ENCODE results near the gene OR2J1. TPM values are rescaled to one million over a fixed set of nuclear protein-coding genes. Genes with fewer than 3 reads are reported as not detected.
"Not testable (repeated sequence)": the region's sequence is repeated elsewhere in the genome, so short reads cannot be mapped to it uniquely, and the experiment has no call there.

The OR2J1 gene
- total RNA-seq, 1 donor from 2014 or later = not detected

DNA sequence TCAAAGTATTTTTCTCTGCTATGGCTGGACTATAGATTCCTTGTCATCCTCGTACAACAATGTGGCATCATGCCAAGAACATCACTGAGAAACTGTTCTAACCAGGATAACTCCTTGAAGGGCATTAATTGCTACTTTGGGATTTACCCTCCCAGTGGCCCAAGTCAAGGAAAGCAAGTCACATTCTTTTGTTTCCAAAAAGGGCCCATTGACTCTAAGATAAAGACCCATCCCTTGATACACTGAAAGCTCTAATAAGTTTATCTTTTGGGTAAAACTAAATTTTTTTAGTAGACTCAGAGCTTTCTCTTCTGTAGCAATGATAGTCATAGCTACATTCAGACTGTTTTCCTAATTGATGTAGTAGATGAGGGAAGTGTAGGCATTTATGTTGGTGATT is 8.5 kb downstream of the OR2J1 start, which contains the start of gene OR2J3:
Gene OR2J3, plus strand, starts transcription at position 301 of the 400 bp plus-strand sequence. CDS start 3,833 bp downstream, outside the sequence.
- TF ChIP-seq EZH2 (IDR thresholded peaks at IDR 0.05; ENCODE audit: insufficient read depth, low read length) = no peak
- TF ChIP-seq, protein P1, sequence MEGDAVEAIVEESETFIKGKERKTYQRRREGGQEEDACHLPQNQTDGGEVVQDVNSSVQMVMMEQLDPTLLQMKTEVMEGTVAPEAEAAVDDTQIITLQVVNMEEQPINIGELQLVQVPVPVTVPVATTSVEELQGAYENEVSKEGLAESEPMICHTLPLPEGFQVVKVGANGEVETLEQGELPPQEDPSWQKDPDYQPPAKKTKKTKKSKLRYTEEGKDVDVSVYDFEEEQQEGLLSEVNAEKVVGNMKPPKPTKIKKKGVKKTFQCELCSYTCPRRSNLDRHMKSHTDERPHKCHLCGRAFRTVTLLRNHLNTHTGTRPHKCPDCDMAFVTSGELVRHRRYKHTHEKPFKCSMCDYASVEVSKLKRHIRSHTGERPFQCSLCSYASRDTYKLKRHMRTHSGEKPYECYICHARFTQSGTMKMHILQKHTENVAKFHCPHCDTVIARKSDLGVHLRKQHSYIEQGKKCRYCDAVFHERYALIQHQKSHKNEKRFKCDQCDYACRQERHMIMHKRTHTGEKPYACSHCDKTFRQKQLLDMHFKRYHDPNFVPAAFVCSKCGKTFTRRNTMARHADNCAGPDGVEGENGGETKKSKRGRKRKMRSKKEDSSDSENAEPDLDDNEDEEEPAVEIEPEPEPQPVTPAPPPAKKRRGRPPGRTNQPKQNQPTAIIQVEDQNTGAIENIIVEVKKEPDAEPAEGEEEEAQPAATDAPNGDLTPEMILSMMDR (IDR thresholded peaks at IDR 0.05; ENCODE audit: insufficient read depth, low read depth, low read length) = no peak
- FAIRE-seq (no peak), DNase-seq (ENCODE audit: low read depth) (no peak)
- Mint-ChIP-seq H3K4me3 (ENCODE audit: unreplicated experiment) (no peak within 1 kb of the TSS), H3K27ac (ENCODE audit: unreplicated experiment) (no peak within 1 kb of the TSS), H3K4me1 (ENCODE audit: low read depth, unreplicated experiment) (no peaks in the 10 kb centered on the region), H3K9me3 (ENCODE audit: unreplicated experiment) (no peaks in the 10 kb centered on the region), H3K36me3 (ENCODE audit: low read depth, unreplicated experiment) (no peaks in the 10 kb centered on the region), H3K27me3 (ENCODE audit: low read depth, unreplicated experiment) (peaks cover 8% of the 10 kb centered on the region)
- Histone ChIP-seq H3K27me3 (ENCODE audit: insufficient read depth, low read length) (no peaks in the 10 kb centered on the region), H3K9ac (ENCODE audit: low read length) (no peak within 1 kb of the TSS), H4K20me1 (ENCODE audit: insufficient read depth, low read length) (no peaks in the 10 kb centered on the region), H3K36me3 (ENCODE audit: insufficient read depth, low read length) (no peaks in the 10 kb centered on the region), H3K4me1 (ENCODE audit: insufficient read depth, low read length) (no peaks in the 10 kb centered on the region), H3K4me3 (ENCODE audit: insufficient read depth, low read depth, low read length) (no peak within 1 kb of the TSS), H3K79me2 (ENCODE audit: insufficient read depth, low read length) (no peaks in the 10 kb centered on the region), H3K9me3 (ENCODE audit: insufficient read depth, low read depth, low read length) (no peaks in the 10 kb centered on the region), H2AFZ (ENCODE audit: low read depth, low read length) (no peak within 1 kb of the TSS), H3K27ac (ENCODE audit: low read depth, low read length) (no peak within 1 kb of the TSS), H3K4me2 (ENCODE audit: low read length) (no peak within 1 kb of the TSS)

DNA sequence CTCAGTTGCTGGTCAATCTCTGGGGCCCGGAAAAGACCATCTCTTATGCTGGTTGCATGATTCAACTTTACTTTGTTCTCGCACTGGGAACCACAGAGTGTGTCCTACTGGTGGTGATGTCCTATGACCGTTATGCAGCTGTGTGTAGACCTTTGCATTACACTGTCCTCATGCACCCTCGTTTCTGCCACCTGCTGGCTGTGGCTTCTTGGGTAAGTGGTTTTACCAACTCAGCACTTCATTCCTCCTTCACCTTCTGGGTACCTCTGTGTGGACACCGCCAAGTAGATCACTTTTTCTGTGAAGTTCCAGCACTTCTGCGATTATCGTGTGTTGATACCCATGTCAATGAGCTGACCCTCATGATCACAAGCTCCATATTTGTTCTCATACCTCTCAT is 12.8 kb downstream of the OR2J1 start:
- no peak for FAIRE-seq
- no peak overlapping the region for H3K4me2 ChIP-seq (ENCODE audit: low read length)
- no peak overlapping the region for H3K27ac ChIP-seq (ENCODE audit: low read depth, low read length)
- no peaks in the 10 kb centered on the region for H3K9me3 ChIP-seq (ENCODE audit: insufficient read depth, low read depth, low read length)
- no peaks in the 10 kb centered on the region for H3K79me2 ChIP-seq (ENCODE audit: insufficient read depth, low read length)
- H3K4me1 Mint-ChIP-seq (ENCODE audit: low read depth, unreplicated experiment) = no peaks in the 10 kb centered on the region
- H3K27me3 ChIP-seq (ENCODE audit: insufficient read depth, low read length) = no peaks in the 10 kb centered on the region
- DNase-seq (ENCODE audit: low read depth) = no peak
- H3K4me3 Mint-ChIP-seq (ENCODE audit: unreplicated experiment) = no peak overlapping the region
- no peaks in the 10 kb centered on the region for H4K20me1 ChIP-seq (ENCODE audit: insufficient read depth, low read length)
- TF ChIP-seq, protein P1 (IDR thresholded peaks at IDR 0.05; ENCODE audit: insufficient read depth, low read depth, low read length) = no peak
- TF ChIP-seq EZH2 (IDR thresholded peaks at IDR 0.05; ENCODE audit: insufficient read depth, low read length) = no peak
- peaks cover 8% of the 10 kb centered on the region for H3K27me3 Mint-ChIP-seq (ENCODE audit: low read depth, unreplicated experiment)
- no peaks in the 10 kb centered on the region for H3K36me3 Mint-ChIP-seq (ENCODE audit: low read depth, unreplicated experiment)
- no peak overlapping the region for H3K4me3 ChIP-seq (ENCODE audit: insufficient read depth, low read depth, low read length)
- no peak overlapping the region for H2AFZ ChIP-seq (ENCODE audit: low read depth, low read length)
- no peaks in the 10 kb centered on the region for H3K36me3 ChIP-seq (ENCODE audit: insufficient read depth, low read length)
- H3K27ac Mint-ChIP-seq (ENCODE audit: unreplicated experiment) = no peak overlapping the region
- H3K4me1 ChIP-seq (ENCODE audit: insufficient read depth, low read length) = no peaks in the 10 kb centered on the region
- H3K9ac ChIP-seq (ENCODE audit: low read length) = no peak overlapping the region
- no peaks in the 10 kb centered on the region for H3K9me3 Mint-ChIP-seq (ENCODE audit: unreplicated experiment)

DNA sequence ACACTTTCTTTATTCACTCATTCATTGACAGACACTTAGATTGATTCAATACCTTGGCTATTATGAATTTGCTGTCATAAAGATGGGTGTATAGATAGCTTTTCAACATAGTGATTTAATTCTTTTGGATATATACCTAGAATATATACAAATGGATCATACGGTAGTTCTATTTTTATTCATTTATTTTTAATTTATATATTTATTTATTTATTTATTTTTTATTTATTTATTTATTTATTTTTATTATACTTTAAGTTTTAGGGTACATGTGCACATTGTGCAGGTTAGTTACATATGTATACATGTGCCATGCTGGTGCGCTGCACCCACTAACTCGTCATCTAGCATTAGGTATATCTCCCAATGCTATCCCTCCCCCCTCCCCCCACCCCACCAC is 15.7 kb downstream of the OR2J1 start:
- H3K27me3 ChIP-seq (ENCODE audit: insufficient read depth, low read length); H3K36me3 ChIP-seq (ENCODE audit: insufficient read depth, low read length); H3K9ac ChIP-seq (ENCODE audit: low read length); H4K20me1 ChIP-seq (ENCODE audit: insufficient read depth, low read length); H3K4me3 ChIP-seq (ENCODE audit: insufficient read depth, low read depth, low read length); DNase-seq (ENCODE audit: low read depth); FAIRE-seq; H3K4me3 Mint-ChIP-seq (ENCODE audit: unreplicated experiment); H3K4me2 ChIP-seq (ENCODE audit: low read length); H3K27me3 Mint-ChIP-seq (ENCODE audit: low read depth, unreplicated experiment); H3K36me3 Mint-ChIP-seq (ENCODE audit: low read depth, unreplicated experiment); H2AFZ ChIP-seq (ENCODE audit: low read depth, low read length); H3K27ac Mint-ChIP-seq (ENCODE audit: unreplicated experiment); H3K4me1 ChIP-seq (ENCODE audit: insufficient read depth, low read length); H3K27ac ChIP-seq (ENCODE audit: low read depth, low read length); H3K9me3 Mint-ChIP-seq (ENCODE audit: unreplicated experiment); H3K9me3 ChIP-seq (ENCODE audit: insufficient read depth, low read depth, low read length); H3K4me1 Mint-ChIP-seq (ENCODE audit: low read depth, unreplicated experiment); H3K79me2 ChIP-seq (ENCODE audit: insufficient read depth, low read length): not testable (repeated sequence)
